ENCODE measurements around the gene ERBB4. TPM values are rescaled to one million over a fixed set of nuclear protein-coding genes. Genes with fewer than 3 reads are reported as not detected.

ERBB4 gene
- polyA plus RNA-seq, 1 of the 3 experiments (the other 2 are of a cell fraction) = 0.05 TPM

DNA sequence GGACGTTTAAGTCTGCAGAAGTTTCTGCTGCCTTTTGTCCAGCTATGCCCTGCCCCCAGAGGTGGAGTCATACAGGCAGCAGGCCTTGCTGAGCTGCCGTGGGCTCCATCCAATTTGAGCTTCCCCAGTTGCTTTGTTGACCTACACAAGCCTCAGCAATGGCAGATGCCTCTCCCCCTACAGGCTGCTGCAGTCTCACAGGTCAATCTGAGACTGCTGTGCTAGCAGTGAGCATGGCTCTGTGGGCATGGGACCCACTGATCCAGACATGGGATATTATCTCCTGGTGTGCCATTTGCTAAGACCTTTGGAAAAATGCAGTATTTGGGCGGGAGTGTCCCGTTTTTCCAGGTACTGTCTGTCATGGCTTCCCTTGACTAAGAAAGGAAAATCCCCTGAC, 726.0 kb downstream of the ERBB4 start:
- Histone ChIP-seq H3K27ac (ENCODE audit: low read depth in 2 of 2, low read length in 1 of 2) (no peak overlapping the region), H3K4me2 (no peak overlapping the region), H3K9ac (no peak overlapping the region), H4K20me1 (ENCODE audit: insufficient read depth) (no peaks in the 10 kb centered on the region), H3K9me2 (no peaks in the 10 kb centered on the region), H3K9me3 (no peaks in the 10 kb centered on the region), H3F3A (replicated peaks; ENCODE audit: insufficient read depth) (no peaks in the 10 kb centered on the region), H3K79me2 (ENCODE audit: insufficient read depth) (no peaks in the 10 kb centered on the region), H3K27me3 (ENCODE audit: insufficient read depth) (no peaks in the 10 kb centered on the region), H3K4me3 (ENCODE audit: low read depth in 2 of 2, low read length in 1 of 2) (no peak overlapping the region), H3K4me1 (ENCODE audit: control insufficient read depth in 1 of 2, insufficient read depth in 2 of 2, low read depth in 1 of 2, low read length in 1 of 2) (no peaks in the 10 kb centered on the region; a peak in 3 of 4 replicates), H3K36me3 (replicated peaks in 1 of 2; ENCODE audit: control insufficient read depth in 1 of 2, insufficient read depth in 2 of 2, low read length in 1 of 2) (no peaks in the 10 kb centered on the region), H2AFZ (ENCODE audit: low read depth) (no peak overlapping the region)
- CTCF ChIA-PET = interaction anchor here (1.3 kb wide), 1 partner anchor 754 kb away, joined by 3 read pairs; no protein-coding TSS in a partner anchor
- no peak for TF ChIP-seq FOSL2 (IDR thresholded peaks at IDR 0.05; ENCODE audit: borderline replicate concordance, low read depth)
- no peak for TF ChIP-seq FOXJ3 (CRISPR knock-in tag; IDR thresholded peaks at IDR 0.05)
- no peak for TF ChIP-seq SIN3A (IDR thresholded peaks at IDR 0.05; ENCODE audit: borderline replicate concordance, low read depth, low read length)
- TF ChIP-seq TCF12 (IDR thresholded peaks at IDR 0.05) = no peak
- TF ChIP-seq, protein P1, sequence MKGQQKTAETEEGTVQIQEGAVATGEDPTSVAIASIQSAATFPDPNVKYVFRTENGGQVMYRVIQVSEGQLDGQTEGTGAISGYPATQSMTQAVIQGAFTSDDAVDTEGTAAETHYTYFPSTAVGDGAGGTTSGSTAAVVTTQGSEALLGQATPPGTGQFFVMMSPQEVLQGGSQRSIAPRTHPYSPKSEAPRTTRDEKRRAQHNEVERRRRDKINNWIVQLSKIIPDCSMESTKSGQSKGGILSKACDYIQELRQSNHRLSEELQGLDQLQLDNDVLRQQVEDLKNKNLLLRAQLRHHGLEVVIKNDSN (IDR thresholded peaks at IDR 0.05; ENCODE audit: borderline replicate concordance, low read depth) = no peak
- TF ChIP-seq FOXM1 (IDR thresholded peaks at IDR 0.05; ENCODE audit: low read depth) = no peak
- no peak for TF ChIP-seq RFX5 (IDR thresholded peaks at IDR 0.05; ENCODE audit: low read length)
- POLR2A ChIA-PET = no interaction called here
- no peak for DNase-seq
- 26% methylated on average over 2 of the region's 4 CpGs for WGBS (ENCODE audit: low lambda C conversion rate)

DNA sequence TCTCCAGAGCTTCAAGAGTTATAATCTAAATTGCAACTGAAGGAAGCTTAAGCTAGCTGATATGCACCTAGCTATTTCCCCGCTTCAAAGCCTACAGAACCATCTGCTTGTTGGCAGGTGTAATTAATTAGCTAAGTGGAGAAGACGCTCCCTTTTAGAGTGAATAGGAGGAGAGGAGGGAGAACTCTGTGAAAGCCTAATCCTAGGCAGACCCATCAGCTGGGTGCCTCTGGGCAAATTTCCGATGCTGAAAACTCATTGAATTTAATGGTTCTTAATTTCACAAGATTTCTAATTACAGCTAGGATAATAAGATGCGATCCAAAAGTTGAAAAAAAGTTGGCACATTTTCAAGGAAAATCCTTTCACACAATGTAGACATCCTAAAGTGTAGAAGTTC, 735.9 kb downstream of the ERBB4 start:
- Histone ChIP-seq H3K9me3 (no peaks in the 10 kb centered on the region), H3K36me3 (replicated peaks in 1 of 2; ENCODE audit: control insufficient read depth in 1 of 2, insufficient read depth in 2 of 2, low read length in 1 of 2) (no peaks in the 10 kb centered on the region), H2AFZ (ENCODE audit: low read depth) (no peak overlapping the region), H4K20me1 (ENCODE audit: insufficient read depth) (no peaks in the 10 kb centered on the region), H3K9ac (no peak overlapping the region), H3K4me2 (no peak overlapping the region), H3K9me2 (no peaks in the 10 kb centered on the region; the same call in 1 of the 2 replicates), H3K4me1 (ENCODE audit: control insufficient read depth in 1 of 2, insufficient read depth in 2 of 2, low read depth in 1 of 2, low read length in 1 of 2) (no peaks in the 10 kb centered on the region), H3K4me3 (ENCODE audit: low read depth in 2 of 2, low read length in 1 of 2) (no peak overlapping the region), H3F3A (replicated peaks; ENCODE audit: insufficient read depth) (no peaks in the 10 kb centered on the region), H3K79me2 (ENCODE audit: insufficient read depth) (no peaks in the 10 kb centered on the region), H3K27ac (ENCODE audit: low read depth in 2 of 2, low read length in 1 of 2) (no peak overlapping the region), H3K27me3 (ENCODE audit: insufficient read depth) (no peaks in the 10 kb centered on the region)
- DNase-seq = peak; percentile 10
- POLR2A ChIA-PET = no interaction called here
- TF ChIP-seq EP300 (IDR thresholded peaks at IDR 0.05; ENCODE audit: borderline replicate concordance in 1 of 2, low read depth in 1 of 2, low read length in 1 of 2) (no peak), NFIC (IDR thresholded peaks at IDR 0.05; ENCODE audit: borderline replicate concordance) (no peak), GATA2 (CRISPR knock-in tag; IDR thresholded peaks at IDR 0.05) (no peak), RFX5 (IDR thresholded peaks at IDR 0.05; ENCODE audit: low read length) (no peak), MEF2A (IDR thresholded peaks at IDR 0.05; ENCODE audit: borderline replicate concordance, low read depth) (no peak), FOXJ3 (CRISPR knock-in tag; IDR thresholded peaks at IDR 0.05) (no peak), POLR2AphosphoS5 (IDR thresholded peaks at IDR 0.05; ENCODE audit: low read depth, low read length) (no peak), ELF1 (IDR thresholded peaks at IDR 0.05) (no peak), TCF12 (IDR thresholded peaks at IDR 0.05) (no peak), MXI1 (IDR thresholded peaks at IDR 0.05; ENCODE audit: low read depth, low read length) (no peak), EZH2phosphoT487 (IDR thresholded peaks at IDR 0.05; ENCODE audit: borderline replicate concordance, low read depth) (no peak)
- TF ChIP-seq, protein P1 (IDR thresholded peaks at IDR 0.05; ENCODE audit: borderline replicate concordance, low read depth) = no peak
- TF ChIP-seq, protein P2, sequence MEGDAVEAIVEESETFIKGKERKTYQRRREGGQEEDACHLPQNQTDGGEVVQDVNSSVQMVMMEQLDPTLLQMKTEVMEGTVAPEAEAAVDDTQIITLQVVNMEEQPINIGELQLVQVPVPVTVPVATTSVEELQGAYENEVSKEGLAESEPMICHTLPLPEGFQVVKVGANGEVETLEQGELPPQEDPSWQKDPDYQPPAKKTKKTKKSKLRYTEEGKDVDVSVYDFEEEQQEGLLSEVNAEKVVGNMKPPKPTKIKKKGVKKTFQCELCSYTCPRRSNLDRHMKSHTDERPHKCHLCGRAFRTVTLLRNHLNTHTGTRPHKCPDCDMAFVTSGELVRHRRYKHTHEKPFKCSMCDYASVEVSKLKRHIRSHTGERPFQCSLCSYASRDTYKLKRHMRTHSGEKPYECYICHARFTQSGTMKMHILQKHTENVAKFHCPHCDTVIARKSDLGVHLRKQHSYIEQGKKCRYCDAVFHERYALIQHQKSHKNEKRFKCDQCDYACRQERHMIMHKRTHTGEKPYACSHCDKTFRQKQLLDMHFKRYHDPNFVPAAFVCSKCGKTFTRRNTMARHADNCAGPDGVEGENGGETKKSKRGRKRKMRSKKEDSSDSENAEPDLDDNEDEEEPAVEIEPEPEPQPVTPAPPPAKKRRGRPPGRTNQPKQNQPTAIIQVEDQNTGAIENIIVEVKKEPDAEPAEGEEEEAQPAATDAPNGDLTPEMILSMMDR (IDR thresholded peaks at IDR 0.05) = no peak
- TF ChIP-seq, protein P3, sequence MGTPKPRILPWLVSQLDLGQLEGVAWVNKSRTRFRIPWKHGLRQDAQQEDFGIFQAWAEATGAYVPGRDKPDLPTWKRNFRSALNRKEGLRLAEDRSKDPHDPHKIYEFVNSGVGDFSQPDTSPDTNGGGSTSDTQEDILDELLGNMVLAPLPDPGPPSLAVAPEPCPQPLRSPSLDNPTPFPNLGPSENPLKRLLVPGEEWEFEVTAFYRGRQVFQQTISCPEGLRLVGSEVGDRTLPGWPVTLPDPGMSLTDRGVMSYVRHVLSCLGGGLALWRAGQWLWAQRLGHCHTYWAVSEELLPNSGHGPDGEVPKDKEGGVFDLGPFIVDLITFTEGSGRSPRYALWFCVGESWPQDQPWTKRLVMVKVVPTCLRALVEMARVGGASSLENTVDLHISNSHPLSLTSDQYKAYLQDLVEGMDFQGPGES (IDR thresholded peaks at IDR 0.05; ENCODE audit: low read depth, low read length) = no peak
- 54% methylated on average over 4 of the region's 4 CpGs for WGBS (ENCODE audit: low lambda C conversion rate)
- CTCF ChIA-PET = no interaction called here

All from SK-N-SH (cell line).